Temporal lobe (tissue), 1 donor: Measurements from ENCODE around the gene TEX48. TPM values are rescaled to one million over a fixed set of nuclear protein-coding genes. Genes with fewer than 3 reads are reported as not detected.

Experiments
- total RNA-seq: library from RNA; depleted of rRNA; stranded (reverse); fragments of >200 nt; gene quantifications from one replicate; pipeline ENCODE4 v1.2.3, GENCODE V29; 2014

The TEX48 gene
- total RNA-seq, 1 donor from 2014 or later: not detected

Other genes with a start within 250 kb of the TEX48 start
- 0.98 TPM for gene WHRN, start 176.7 kb downstream of the TEX48 start, total RNA-seq
- 84.8 TPM for gene ATP6V1G1, start 94.4 kb downstream of the TEX48 start, total RNA-seq
- gene TMEM268, start 70.9 kb downstream of the TEX48 start, total RNA-seq: 17.9 TPM
- gene TEX53, start 24.4 kb downstream of the TEX48 start, total RNA-seq: not detected
- gene TNFSF15, start 123.8 kb upstream of the TEX48 start, total RNA-seq: under 0.01 TPM
- 0.49 TPM for gene TNFSF8, start 248.4 kb upstream of the TEX48 start, total RNA-seq